HEK293 (cell line): ENCODE results near the gene MRPS27.

Source experiments
- CTCF ChIA-PET: fragments of 350-600 bp; formaldehyde crosslinking; extraction: SDS; loops from one replicate; lab custom pipeline; 2021; ENCODE audit warnings: antibody characterized with exemption; lab: Yijun Ruan, JAX
- POLR2A ChIA-PET: fragments of 300-600 bp; formaldehyde crosslinking; extraction: SDS; loops from one replicate; lab custom pipeline; 2020; ENCODE audit warnings: antibody characterized with exemption, inconsistent platforms; lab: Yijun Ruan, JAX
- H3K27ac ChIP-seq: fragments of 200-500 bp; sonication (Bioruptor generic); 2 replicates; pipeline ENCODE4 v1.5.1; 2014; ENCODE audit warnings: low read depth, low read length, control low read depth, inconsistent platforms; ENCODE audit errors: extremely low read depth
- H3K36me3 ChIP-seq, 2 experiments: fragments of 200-500 bp in 1 of 2; sonication (Bioruptor generic) in 1 of 2; 1 replicate in 1 of 2; 2 replicates in 1 of 2; pipeline ENCODE4 v1.5.1; 2014 to 2017; ENCODE audit warnings: inconsistent platforms in 2 of 2, low read length in 2 of 2; ENCODE audit not compliant: control insufficient read depth in 2 of 2, insufficient read depth in 1 of 2
- H3K4me1 ChIP-seq: fragments of 200-500 bp; sonication (Bioruptor generic); 2 replicates; pipeline ENCODE4 v1.5.1; 2014; ENCODE audit warnings: mild to moderate bottlenecking, low read length, inconsistent platforms; ENCODE audit not compliant: control insufficient read depth, insufficient read depth
- H3K4me3 ChIP-seq: 2 replicates; pipeline ENCODE4 v1.5.1; 2011; ENCODE audit warnings: low read depth, mild to moderate bottlenecking, control low read depth, low read length, moderate library complexity
- H3K9me3 ChIP-seq: fragments of 200-500 bp; sonication (Bioruptor generic); 2 replicates; pipeline ENCODE4 v1.5.1; 2014; ENCODE audit warnings: low read depth, low read length, inconsistent platforms; ENCODE audit not compliant: control insufficient read depth, insufficient read depth
- CTCF ChIP-seq: fragments of 450-650 bp; formaldehyde crosslinking; IDR thresholded peaks from 2 replicates; pipeline ENCODE4 v1.5.1; 2016; ENCODE audit warnings: missing biosample characterization, missing genetic modification characterization
- FEZF1 ChIP-seq: fragments of 450-650 bp; formaldehyde crosslinking; IDR thresholded peaks from 2 replicates; pipeline ENCODE4 v1.5.1; 2016; ENCODE audit warnings: missing biosample characterization, missing genetic modification characterization
- IKZF3 ChIP-seq: fragments of 450-650 bp; IDR thresholded peaks from 2 replicates; pipeline ENCODE4 v1.5.0; 2018; ENCODE audit warnings: missing biosample characterization, mild to moderate bottlenecking, missing genetic modification characterization, moderate library complexity
- KLF10 ChIP-seq: fragments of 450-650 bp; IDR thresholded peaks from 2 replicates; pipeline ENCODE4 v1.5.1; 2018; ENCODE audit warnings: missing biosample characterization, mild to moderate bottlenecking, missing genetic modification characterization
- KLF7 ChIP-seq: fragments of 450-650 bp; formaldehyde crosslinking; IDR thresholded peaks from 2 replicates; pipeline ENCODE4 v1.5.1; 2016; ENCODE audit warnings: missing biosample characterization, missing genetic modification characterization, borderline replicate concordance
- KLF9 ChIP-seq: fragments of 450-650 bp; formaldehyde crosslinking; IDR thresholded peaks from 2 replicates; pipeline ENCODE4 v1.5.1; 2016; ENCODE audit warnings: missing biosample characterization, missing genetic modification characterization, low read depth
- SCRT1 ChIP-seq: fragments of 450-650 bp; formaldehyde crosslinking; IDR thresholded peaks from 2 replicates; pipeline ENCODE4 v1.5.1; 2016; ENCODE audit warnings: missing biosample characterization, missing genetic modification characterization, borderline replicate concordance
- TSHZ1 ChIP-seq: fragments of 450-650 bp; formaldehyde crosslinking; IDR thresholded peaks from 2 replicates; pipeline ENCODE4 v1.5.1; 2016; ENCODE audit warnings: missing biosample characterization, missing genetic modification characterization, borderline replicate concordance
- YY1 ChIP-seq: fragments of 450-650 bp; formaldehyde crosslinking; IDR thresholded peaks from 2 replicates; pipeline ENCODE4 v1.5.1; 2018; ENCODE audit warnings: missing biosample characterization, missing genetic modification characterization
- ZFP3 ChIP-seq: fragments of 450-650 bp; formaldehyde crosslinking; IDR thresholded peaks from 2 replicates; pipeline ENCODE4 v1.5.1; 2016; ENCODE audit warnings: low read depth, missing biosample characterization, missing genetic modification characterization
- ZFP37 ChIP-seq: fragments of 450-650 bp; formaldehyde crosslinking; IDR thresholded peaks from 2 replicates; pipeline ENCODE4 v1.5.1; 2016; ENCODE audit warnings: missing biosample characterization, missing genetic modification characterization
- ZNF274 ChIP-seq, 2 experiments: fragments of 200-500 bp in 1 of 2; fragments of 450-650 bp in 1 of 2; sonication (Bioruptor generic) in 1 of 2; formaldehyde crosslinking in 1 of 2; IDR thresholded peaks; 2 replicates each; pipeline versions ENCODE4 v1.5.1 to v1.6.1; 2014 to 2016; ENCODE audit warnings: borderline replicate concordance in 1 of 2, inconsistent platforms in 1 of 2, low read length in 1 of 2, missing biosample characterization in 1 of 2, missing genetic modification characterization in 1 of 2
- ZNF280C ChIP-seq: fragments of 450-650 bp; formaldehyde crosslinking; IDR thresholded peaks from 2 replicates; pipeline ENCODE4 v1.5.1; 2016; ENCODE audit warnings: missing biosample characterization, missing genetic modification characterization
- ZNF311 ChIP-seq: fragments of 450-650 bp; formaldehyde crosslinking; IDR thresholded peaks from 2 replicates; pipeline ENCODE4 v1.5.1; 2017; ENCODE audit warnings: missing biosample characterization, missing genetic modification characterization, borderline replicate concordance
- ZNF354C ChIP-seq: fragments of 450-650 bp; formaldehyde crosslinking; IDR thresholded peaks from 2 replicates; pipeline ENCODE4 v1.5.1; 2016; ENCODE audit warnings: missing biosample characterization, missing genetic modification characterization, low read depth, borderline replicate concordance
- ZNF366 ChIP-seq: fragments of 450-650 bp; formaldehyde crosslinking; conservative IDR thresholded peaks from 2 replicates; pipeline ENCODE4 v1.5.1; 2016; ENCODE audit warnings: missing biosample characterization, missing genetic modification characterization
- ZNF394 ChIP-seq: fragments of 450-650 bp; formaldehyde crosslinking; IDR thresholded peaks from 2 replicates; pipeline ENCODE4 v1.5.1; 2016; ENCODE audit warnings: missing biosample characterization, missing genetic modification characterization, mild to moderate bottlenecking, moderate library complexity, borderline replicate concordance
- ZNF416 ChIP-seq: fragments of 450-650 bp; formaldehyde crosslinking; IDR thresholded peaks from 2 replicates; pipeline ENCODE4 v1.5.1; 2016; ENCODE audit warnings: missing biosample characterization, missing genetic modification characterization
- ZNF473 ChIP-seq: fragments of 450-650 bp; formaldehyde crosslinking; IDR thresholded peaks from 2 replicates; pipeline ENCODE4 v1.5.1; 2017; ENCODE audit warnings: missing biosample characterization, missing genetic modification characterization
- ZNF580 ChIP-seq: fragments of 450-650 bp; formaldehyde crosslinking; IDR thresholded peaks from 2 replicates; pipeline ENCODE4 v1.5.1; 2016; ENCODE audit warnings: missing biosample characterization, missing genetic modification characterization
- ZNF747 ChIP-seq: fragments of 450-650 bp; formaldehyde crosslinking; IDR thresholded peaks from 2 replicates; pipeline ENCODE4 v1.5.1; 2016; ENCODE audit warnings: missing biosample characterization, missing genetic modification characterization
- ZSCAN30 ChIP-seq: fragments of 450-650 bp; IDR thresholded peaks from 2 replicates; pipeline ENCODE4 v1.5.1; 2018; ENCODE audit warnings: missing biosample characterization, mild to moderate bottlenecking, missing genetic modification characterization, moderate library complexity

Gene MRPS27

GRCh38 chr5:72359886-72360285 lies 39.8 kb upstream of the MRPS27 start:
- ChIA-PET CTCF (no interaction called here), POLR2A (interaction anchor here (0.7 kb wide), 1 partner anchor 736 kb away, joined by 4 read pairs; no protein-coding TSS in a partner anchor)
- Histone ChIP-seq H3K27ac (no peak overlapping the region), H3K4me1 (no peaks in the 10 kb centered on the region), H3K36me3 (peaks cover 0 to 49% of the 10 kb centered on the region in 2 experiments; a peak in 2 of 3 replicates), H3K9me3 (no peaks in the 10 kb centered on the region), H3K4me3 (no peak overlapping the region)
- TF ChIP-seq ZNF354C (no peak), IKZF3 (no peak)

GRCh38 chr5:72358925-72359324 lies 38.9 kb upstream of the MRPS27 start:
- Histone ChIP-seq H3K9me3 (no peaks in the 10 kb centered on the region), H3K36me3 (peaks cover 4 to 49% of the 10 kb centered on the region in 2 experiments; a peak in 2 of 3 replicates), H3K4me3 (no peak overlapping the region), H3K4me1 (no peaks in the 10 kb centered on the region), H3K27ac (no peak overlapping the region)
- ChIA-PET CTCF (interaction anchor here (0.6 kb wide), 1 partner anchor 522 kb away, joined by 3 read pairs; no protein-coding TSS in a partner anchor), POLR2A (no interaction called here)
- TF ChIP-seq KLF7 (no peak), ZNF473 (no peak), ZNF366 (tag by site-specific recombination) (no peak), YY1 (no peak)

GRCh38 chr5:72356361-72356760 lies 36.3 kb upstream of the MRPS27 start:
- Histone ChIP-seq H3K9me3 (no peaks in the 10 kb centered on the region), H3K4me1 (peaks cover 9% of the 10 kb centered on the region), H3K4me3 (no peak overlapping the region), H3K36me3 (peaks cover 4 to 32% of the 10 kb centered on the region in 2 experiments; a peak in 2 of 3 replicates), H3K27ac (no peak overlapping the region)
- POLR2A ChIA-PET, result no interaction called here
- no peak for TF ChIP-seq ZSCAN30 (tag by site-specific recombination)
- TF ChIP-seq KLF10 (tag by site-specific recombination), result no peak
- no peak for TF ChIP-seq ZNF311 (tag by site-specific recombination)
- TF ChIP-seq ZNF280C (tag by site-specific recombination), result no peak
- no peak for TF ChIP-seq ZFP3 (tag by site-specific recombination)
- no peak for TF ChIP-seq ZNF416 (tag by site-specific recombination)
- no peak for TF ChIP-seq CTCF (tag by site-specific recombination)
- TF ChIP-seq KLF9 (tag by site-specific recombination), result no peak
- TF ChIP-seq ZNF394, result no peak
- no peak for TF ChIP-seq ZFP37 (tag by site-specific recombination)
- no peak for TF ChIP-seq SCRT1 (tag by site-specific recombination)
- TF ChIP-seq ZNF274 (IDR thresholded peaks at IDR 0.05; ENCODE audit: low read length), result no peak
- no peak for TF ChIP-seq ZNF274 (tag by site-specific recombination; IDR thresholded peaks at IDR 0.05; ENCODE audit: borderline replicate concordance)
- TF ChIP-seq ZNF747 (tag by site-specific recombination), result no peak
- no peak for TF ChIP-seq FEZF1 (tag by site-specific recombination)
- no peak for TF ChIP-seq TSHZ1
- TF ChIP-seq ZNF580 (tag by site-specific recombination), result no peak
- CTCF ChIA-PET, result interaction anchor here (0.5 to 1.5 kb wide), 14 partner anchors 10 to 526 kb away, joined by 3 to 9 read pairs (median 4); no protein-coding TSS in a partner anchor
